ENCODE data around the gene CLIP1. TPM values are rescaled to one million over a fixed set of nuclear protein-coding genes. Genes with fewer than 3 reads are reported as not detected.
A peak's percentile ranks its signal among the peaks of the same experiment; 100 is the strongest.
"Not testable (repeated sequence)": the region's sequence is repeated elsewhere in the genome, so short reads cannot be mapped to it uniquely, and the experiment has no call there.

The CLIP1 gene
- polyA plus RNA-seq, 1 donor (not counting 4 experiments of a cell fraction or from before 2014, with no cell fraction given) = 54.0 TPM

DNA sequence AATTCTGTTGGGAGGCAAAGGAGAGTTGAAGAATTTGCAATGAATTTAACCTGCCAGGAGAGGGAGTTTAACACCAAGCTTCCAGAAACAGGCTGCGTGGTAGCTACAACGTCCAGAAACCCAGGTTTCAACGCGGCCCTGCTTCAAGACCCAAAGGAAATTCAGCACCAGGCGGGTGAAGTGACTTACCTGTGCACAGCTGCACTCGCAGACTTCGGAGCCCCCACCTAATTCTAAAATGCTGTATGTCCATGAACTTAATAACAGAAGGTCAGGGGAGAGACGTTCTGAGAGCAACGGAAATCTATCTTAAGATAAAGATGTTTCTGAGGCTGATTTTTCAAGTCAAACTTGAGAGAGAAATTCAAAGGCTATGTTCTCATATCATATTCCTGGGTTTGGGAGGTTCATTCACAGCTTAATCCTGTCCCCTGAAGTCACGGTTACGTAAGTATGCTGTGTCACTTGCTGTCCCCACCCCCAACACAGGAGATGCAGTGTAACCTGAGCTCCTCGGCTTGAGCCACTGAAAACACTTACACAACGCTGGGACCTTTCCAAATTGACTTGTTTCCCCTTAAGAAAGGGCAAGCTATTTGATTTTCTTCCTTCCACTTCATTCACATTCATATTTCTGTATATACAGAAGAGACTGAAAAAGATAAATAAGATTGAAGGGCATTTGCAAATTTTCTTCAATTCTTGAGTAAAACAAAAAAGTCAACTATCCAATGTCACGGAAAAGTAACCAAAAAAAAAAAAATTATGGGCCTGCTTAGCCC is 22.7 kb downstream of the CLIP1 start:
- Histone ChIP-seq H3K4me1 (ENCODE audit: control insufficient read depth, extremely low read depth, insufficient read depth, low read length) (peaks cover 37% of the 10 kb centered on the region), H4K20me1 (ENCODE audit: control insufficient read depth, extremely low read depth, insufficient read depth, low read length) (no peaks in the 10 kb centered on the region), H3K9me3 (ENCODE audit: control insufficient read depth, low read depth, low read length) (no peaks in the 10 kb centered on the region), H3K79me2 (ENCODE audit: control insufficient read depth, insufficient read depth, low read length) (peaks cover 48% of the 10 kb centered on the region), H3K4me2 (ENCODE audit: control insufficient read depth, extremely low read depth, insufficient read depth, low read depth, low read length) (peak overlapping the region; percentile 90), H3K27ac (ENCODE audit: control insufficient read depth, insufficient read depth, low read length) (peak overlapping the region; percentile 99), H3K9me1 (ENCODE audit: control insufficient read depth, extremely low read depth, insufficient read depth, low read length) (peaks cover 2% of the 10 kb centered on the region), H3K36me3 (ENCODE audit: control insufficient read depth in 2 of 2, extremely low read depth in 1 of 2, insufficient read depth in 2 of 2, low read length in 2 of 2) (peaks cover 4 to 6% of the 10 kb centered on the region in 2 experiments), H2AFZ (ENCODE audit: control insufficient read depth, low read length) (peak overlapping the region; percentile 38), H3K9ac (ENCODE audit: control insufficient read depth, extremely low read depth, insufficient read depth, low read length) (peak overlapping the region; percentile 91), H3K4me3 (ENCODE audit: control insufficient read depth in 2 of 3, extremely low read depth in 1 of 3, insufficient read depth in 2 of 3, low read depth in 1 of 3, low read length in 3 of 3) (peak overlapping the region in 2 of 3 experiments; percentile 37 to 54), H3K27me3 (ENCODE audit: control insufficient read depth, extremely low read depth, insufficient read depth, low read length) (no peaks in the 10 kb centered on the region)
- dilution Hi-C loops (cut with MboI; ENCODE audit: extremely low pct_ligation_motif_present, low sequenced_read_pairs) = no loop called here
- no peak for TF ChIP-seq EZH2 (IDR thresholded peaks at IDR 0.05; ENCODE audit: low read length)
- TF ChIP-seq, protein P1, sequence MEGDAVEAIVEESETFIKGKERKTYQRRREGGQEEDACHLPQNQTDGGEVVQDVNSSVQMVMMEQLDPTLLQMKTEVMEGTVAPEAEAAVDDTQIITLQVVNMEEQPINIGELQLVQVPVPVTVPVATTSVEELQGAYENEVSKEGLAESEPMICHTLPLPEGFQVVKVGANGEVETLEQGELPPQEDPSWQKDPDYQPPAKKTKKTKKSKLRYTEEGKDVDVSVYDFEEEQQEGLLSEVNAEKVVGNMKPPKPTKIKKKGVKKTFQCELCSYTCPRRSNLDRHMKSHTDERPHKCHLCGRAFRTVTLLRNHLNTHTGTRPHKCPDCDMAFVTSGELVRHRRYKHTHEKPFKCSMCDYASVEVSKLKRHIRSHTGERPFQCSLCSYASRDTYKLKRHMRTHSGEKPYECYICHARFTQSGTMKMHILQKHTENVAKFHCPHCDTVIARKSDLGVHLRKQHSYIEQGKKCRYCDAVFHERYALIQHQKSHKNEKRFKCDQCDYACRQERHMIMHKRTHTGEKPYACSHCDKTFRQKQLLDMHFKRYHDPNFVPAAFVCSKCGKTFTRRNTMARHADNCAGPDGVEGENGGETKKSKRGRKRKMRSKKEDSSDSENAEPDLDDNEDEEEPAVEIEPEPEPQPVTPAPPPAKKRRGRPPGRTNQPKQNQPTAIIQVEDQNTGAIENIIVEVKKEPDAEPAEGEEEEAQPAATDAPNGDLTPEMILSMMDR (optimal IDR thresholded peaks at IDR 0.05 in 1 of 3, IDR thresholded peaks at IDR 0.05 in 1 of 3, conservative IDR thresholded peaks at IDR 0.05 in 1 of 3; ENCODE audit: extremely low read depth in 1 of 3, insufficient read depth in 2 of 3, low read length in 3 of 3) = peak; percentile 53 to 76 (median 62)
- peak; percentile 29 for FAIRE-seq
- peak; percentile 75 for DNase-seq (ENCODE audit: low read depth, low spot score)

DNA sequence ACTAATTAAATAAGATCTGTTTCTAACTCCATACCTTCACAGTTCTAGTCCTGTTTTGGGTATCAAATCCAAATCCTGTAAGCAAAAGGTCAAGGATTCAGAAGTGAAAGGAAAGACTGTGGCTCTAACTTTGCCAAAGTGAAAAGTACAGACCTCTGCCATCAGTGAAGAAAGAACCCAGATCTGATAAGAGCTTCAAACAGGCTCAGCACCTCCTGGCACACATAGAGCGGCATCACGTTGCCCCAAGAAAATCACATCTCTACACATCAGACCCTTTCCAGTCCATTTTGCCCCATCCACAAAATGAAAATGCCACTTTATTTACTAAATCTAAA is 23.2 kb downstream of the CLIP1 start:
- H3K4me2 ChIP-seq (ENCODE audit: control insufficient read depth, extremely low read depth, insufficient read depth, low read depth, low read length) = peak overlapping the region; percentile 90
- peaks cover 37% of the 10 kb centered on the region for H3K4me1 ChIP-seq (ENCODE audit: control insufficient read depth, extremely low read depth, insufficient read depth, low read length)
- H3K9ac ChIP-seq (ENCODE audit: control insufficient read depth, extremely low read depth, insufficient read depth, low read length) = peak overlapping the region; percentile 91
- H2AFZ ChIP-seq (ENCODE audit: control insufficient read depth, low read length) = peak overlapping the region; percentile 37
- H3K4me3 ChIP-seq (ENCODE audit: control insufficient read depth in 2 of 3, extremely low read depth in 1 of 3, insufficient read depth in 2 of 3, low read depth in 1 of 3, low read length in 3 of 3) = no peak overlapping the region
- H3K9me3 ChIP-seq (ENCODE audit: control insufficient read depth, low read depth, low read length) = no peaks in the 10 kb centered on the region
- DNase-seq (ENCODE audit: low read depth, low spot score) = no peak
- H3K79me2 ChIP-seq (ENCODE audit: control insufficient read depth, insufficient read depth, low read length) = peaks cover 49% of the 10 kb centered on the region
- peaks cover 4 to 6% of the 10 kb centered on the region in 2 experiments for H3K36me3 ChIP-seq (ENCODE audit: control insufficient read depth in 2 of 2, extremely low read depth in 1 of 2, insufficient read depth in 2 of 2, low read length in 2 of 2)
- no peak for TF ChIP-seq EZH2 (IDR thresholded peaks at IDR 0.05; ENCODE audit: low read length)
- TF ChIP-seq, protein P1 (optimal IDR thresholded peaks at IDR 0.05 in 1 of 3, IDR thresholded peaks at IDR 0.05 in 1 of 3, conservative IDR thresholded peaks at IDR 0.05 in 1 of 3; ENCODE audit: extremely low read depth in 1 of 3, insufficient read depth in 2 of 3, low read length in 3 of 3) = no peak
- no peaks in the 10 kb centered on the region for H4K20me1 ChIP-seq (ENCODE audit: control insufficient read depth, extremely low read depth, insufficient read depth, low read length)
- H3K9me1 ChIP-seq (ENCODE audit: control insufficient read depth, extremely low read depth, insufficient read depth, low read length) = peaks cover 2% of the 10 kb centered on the region
- no peaks in the 10 kb centered on the region for H3K27me3 ChIP-seq (ENCODE audit: control insufficient read depth, extremely low read depth, insufficient read depth, low read length)
- dilution Hi-C loops (cut with MboI; ENCODE audit: extremely low pct_ligation_motif_present, low sequenced_read_pairs) = no loop called here
- H3K27ac ChIP-seq (ENCODE audit: control insufficient read depth, insufficient read depth, low read length) = peak overlapping the region; percentile 99
- no peak for FAIRE-seq

DNA sequence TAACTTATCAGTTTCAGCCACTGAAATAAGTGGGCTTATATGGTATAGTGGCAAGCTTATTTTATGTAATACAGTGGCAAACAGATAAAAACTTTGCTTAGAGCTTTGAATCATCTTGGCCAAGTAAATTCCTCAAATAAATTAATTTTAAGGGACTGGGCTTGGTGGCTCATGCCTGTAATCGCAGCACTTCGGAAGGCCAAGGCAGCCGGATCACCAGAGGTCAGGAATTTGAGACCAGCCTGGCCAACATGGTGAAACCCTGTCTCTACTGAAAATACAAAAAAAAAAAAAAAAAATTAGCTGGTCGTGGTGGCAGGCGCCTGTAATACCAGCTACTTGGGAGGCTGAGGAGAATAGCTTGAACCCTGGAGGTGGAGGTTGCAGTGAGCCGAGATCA is 24.5 kb downstream of the CLIP1 start:
- not testable (repeated sequence) for H3K9me1 ChIP-seq (ENCODE audit: control insufficient read depth, extremely low read depth, insufficient read depth, low read length)

More for the DNA sequence above, 24.5 kb downstream of the CLIP1 start:
- H2AFZ ChIP-seq (ENCODE audit: control insufficient read depth, low read length); H3K4me3 ChIP-seq (ENCODE audit: control insufficient read depth in 2 of 3, extremely low read depth in 1 of 3, insufficient read depth in 2 of 3, low read depth in 1 of 3, low read length in 3 of 3); H3K9me3 ChIP-seq (ENCODE audit: control insufficient read depth, low read depth, low read length); H3K4me2 ChIP-seq (ENCODE audit: control insufficient read depth, extremely low read depth, insufficient read depth, low read depth, low read length); H4K20me1 ChIP-seq (ENCODE audit: control insufficient read depth, extremely low read depth, insufficient read depth, low read length); H3K36me3 ChIP-seq (ENCODE audit: control insufficient read depth in 2 of 2, extremely low read depth in 1 of 2, insufficient read depth in 2 of 2, low read length in 2 of 2); dilution Hi-C loops (cut with MboI; ENCODE audit: extremely low pct_ligation_motif_present, low sequenced_read_pairs); H3K27me3 ChIP-seq (ENCODE audit: control insufficient read depth, extremely low read depth, insufficient read depth, low read length); DNase-seq (ENCODE audit: low read depth, low spot score); H3K27ac ChIP-seq (ENCODE audit: control insufficient read depth, insufficient read depth, low read length); FAIRE-seq; H3K9ac ChIP-seq (ENCODE audit: control insufficient read depth, extremely low read depth, insufficient read depth, low read length): not testable (repeated sequence)
- Histone ChIP-seq H3K79me2 (ENCODE audit: control insufficient read depth, insufficient read depth, low read length) (peaks cover 47% of the 10 kb centered on the region), H3K4me1 (ENCODE audit: control insufficient read depth, extremely low read depth, insufficient read depth, low read length) (peaks cover 37% of the 10 kb centered on the region)
